Activated gamma-delta T cell (primary cell): ENCODE measurements around the gene ZNF593.

Experiments used
- DNase-seq: peaks from one replicate; lab custom pipeline; 2025; lab: John Stamatoyannopoulos, UW

Gene ZNF593

GRCh38 chr1:26210147-26210870 is 40.6 kb downstream of the ZNF593 start:
- DNase-seq = no peak

DNA sequence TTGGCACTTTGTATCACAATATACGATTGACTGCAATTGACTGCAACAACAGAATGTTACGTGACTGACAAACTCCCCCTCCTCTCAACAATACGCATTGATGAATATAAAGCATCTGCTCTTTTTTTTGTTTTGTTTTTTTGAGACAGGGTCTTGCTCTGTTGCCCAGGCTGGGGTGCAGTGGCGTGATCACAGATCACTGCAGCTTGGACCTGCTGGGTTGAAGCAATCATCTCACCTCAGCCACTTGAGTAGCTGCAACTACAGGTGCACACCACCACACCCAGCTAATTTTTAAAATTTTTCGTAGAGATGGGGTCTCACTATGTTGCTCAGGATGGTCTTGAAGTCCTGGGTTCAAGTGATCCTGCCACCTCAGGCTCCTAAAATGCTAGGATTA is 43.0 kb downstream of the ZNF593 start:
- no peak for DNase-seq

DNA sequence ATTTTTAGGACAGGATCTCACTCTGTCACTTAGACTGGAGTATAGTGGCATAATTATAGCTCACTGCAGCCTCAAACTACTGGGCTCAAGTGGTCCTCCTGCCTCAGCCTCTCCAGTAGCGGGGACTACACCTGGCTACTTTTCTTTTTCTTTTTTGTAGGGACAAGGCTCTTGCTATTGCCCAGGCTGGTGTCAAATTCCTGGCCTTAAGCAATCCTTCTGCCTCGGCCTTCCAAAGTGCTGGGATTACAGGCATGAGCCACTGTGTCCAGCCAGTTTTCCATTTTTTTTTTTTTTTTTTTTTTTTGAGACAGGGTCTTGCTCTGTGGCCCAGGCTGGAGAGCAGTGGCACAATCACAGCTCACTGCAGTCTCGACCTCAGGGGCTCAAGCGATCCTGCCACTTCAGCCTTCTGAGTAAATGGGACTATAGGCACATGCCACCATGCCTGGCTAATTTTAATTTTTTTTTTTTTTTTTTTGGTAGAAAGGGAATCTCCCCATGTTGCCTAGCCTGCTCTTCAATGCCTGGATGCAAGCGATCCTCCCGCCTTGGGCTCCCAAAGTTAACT is 43.7 kb downstream of the ZNF593 start:
- DNase-seq = no peak

- DNase-seq = no peak
Measured at GRCh38 chr1:26215246-26215645, 45.5 kb downstream of the ZNF593 start.

GRCh38 chr1:26218906-26219494 is 49.3 kb downstream of the ZNF593 start:
- no peak for DNase-seq
